NCI-H748 (cell line): ENCODE results near the gene APBB3.
"Not testable (repeated sequence)": the region's sequence is repeated elsewhere in the genome, so short reads cannot be mapped to it uniquely, and the experiment has no call there.

Experiments
- DNase-seq: peaks from one replicate; lab custom pipeline; 2025; ENCODE audit not compliant: unreplicated experiment; lab: John Stamatoyannopoulos, UW

APBB3 gene

GRCh38 chr5:140564196-140565023 is at the start of gene APBB3, which contains the start of gene SLC35A4:
Gene APBB3, minus strand, starts transcription at chr5:140564598. Its CDS starts 353 bp downstream, at chr5:140564245.
Gene SLC35A4, plus strand, starts transcription at chr5:140564828. Its CDS starts 2,342 bp downstream, at chr5:140567170.
- DNase-seq, result peak; percentile 98

GRCh38 chr5:140611020-140611521 is 46.7 kb upstream of the APBB3 start:
- no peak for DNase-seq

- no peak for DNase-seq
These were observed 44.7 kb upstream of the APBB3 start for GRCh38 chr5:140609126-140609525.

- no peak for DNase-seq
These were observed 44.3 kb upstream of the APBB3 start for GRCh38 chr5:140608722-140609121.

GRCh38 chr5:140607031-140607430 is 42.6 kb upstream of the APBB3 start:
- DNase-seq, result no peak

GRCh38 chr5:140605879-140606278 is 41.5 kb upstream of the APBB3 start:
- DNase-seq, result no peak

GRCh38 chr5:140603734-140604133 is 39.3 kb upstream of the APBB3 start:
- DNase-seq, result no peak

- DNase-seq, result not testable (repeated sequence)
These were observed 39.0 kb upstream of the APBB3 start for GRCh38 chr5:140603446-140603698.

- no peak for DNase-seq
These were observed 37.7 kb upstream of the APBB3 start for GRCh38 chr5:140602147-140602546.

- no peak for DNase-seq
These were observed 35.7 kb upstream of the APBB3 start for GRCh38 chr5:140600096-140600495.

GRCh38 chr5:140598836-140599235 is 34.4 kb upstream of the APBB3 start:
- DNase-seq, result no peak

GRCh38 chr5:140596321-140596741 is 31.9 kb upstream of the APBB3 start:
- no peak for DNase-seq

- DNase-seq, result no peak
These were observed 31.3 kb upstream of the APBB3 start for GRCh38 chr5:140595538-140596300.

GRCh38 chr5:140594169-140594568 is 29.8 kb upstream of the APBB3 start:
- DNase-seq, result no peak

- DNase-seq, result peak; percentile 32
These were observed 28.7 kb upstream of the APBB3 start for GRCh38 chr5:140593070-140593469.

GRCh38 chr5:140591747-140592372 is 27.5 kb upstream of the APBB3 start:
- no peak for DNase-seq

GRCh38 chr5:140590861-140591260 is 26.5 kb upstream of the APBB3 start:
- no peak for DNase-seq

- no peak for DNase-seq
These were observed 24.1 kb upstream of the APBB3 start for GRCh38 chr5:140588311-140589070.

GRCh38 chr5:140587495-140587894 is 23.1 kb upstream of the APBB3 start:
- no peak for DNase-seq

- not testable (repeated sequence) for DNase-seq
These were observed 14.9 kb upstream of the APBB3 start for GRCh38 chr5:140579188-140579747.
